K562 (cell line): ENCODE data around the gene LACTB. TPM values are rescaled to one million over a fixed set of nuclear protein-coding genes. Genes with fewer than 3 reads are reported as not detected.

Source experiments
- ARID1B ChIP-seq: fragments of 450-650 bp; IDR thresholded peaks from 2 replicates; pipeline ENCODE4 v1.6.1; 2016; ENCODE audit warnings: antibody characterized with exemption, mild to moderate bottlenecking, inconsistent platforms
- ARID2 ChIP-seq: fragments of 450-650 bp; IDR thresholded peaks from 2 replicates; pipeline ENCODE4 v1.6.1; 2017; ENCODE audit warnings: antibody characterized with exemption, mild to moderate bottlenecking
- ATF7 ChIP-seq: fragments of 450-650 bp; IDR thresholded peaks from 2 replicates; pipeline ENCODE4 v1.7.1; 2014; ENCODE audit warnings: mild to moderate bottlenecking, moderate library complexity
- BCL6 ChIP-seq: fragments of 250-450 bp; sonication (Bioruptor Pico); IDR thresholded peaks from 2 replicates; pipeline ENCODE4 v1.4.0; 2020
- C11orf30 ChIP-seq: fragments of 450-650 bp; IDR thresholded peaks from 2 replicates; pipeline ENCODE4 v1.6.1; 2016; ENCODE audit warnings: low read depth, mild to moderate bottlenecking
- CHD2 ChIP-seq: IDR thresholded peaks from 2 replicates; pipeline ENCODE4 v1.6.1; 2011; ENCODE audit warnings: low read depth, low read length
- E2F3 ChIP-seq: fragments of 250-450 bp; sonication (Bioruptor Pico); IDR thresholded peaks from 2 replicates; pipeline ENCODE4 v1.4.0; 2020; ENCODE audit warnings: mild to moderate bottlenecking
- ERF ChIP-seq: fragments of 450-650 bp; formaldehyde crosslinking; IDR thresholded peaks from 2 replicates; pipeline ENCODE4 v1.4.0; 2020; ENCODE audit warnings: mild to moderate bottlenecking, mixed read lengths
- EZH2 ChIP-seq: IDR thresholded peaks from 2 replicates; pipeline ENCODE4 v1.6.1; 2012; ENCODE audit warnings: low read depth, mild to moderate bottlenecking, inconsistent platforms, low read length, borderline replicate concordance
- HDAC1 ChIP-seq, 2 experiments: fragments of 450-650 bp; IDR thresholded peaks; 2 replicates each; pipeline ENCODE4 v1.6.1; 2016 to 2017; ENCODE audit warnings: inconsistent platforms in 1 of 2, mild to moderate bottlenecking in 1 of 2, moderate library complexity in 1 of 2
- JUN ChIP-seq, 2 experiments: sonication (generic) in 1 of 2; formaldehyde crosslinking in 1 of 2; IDR thresholded peaks; 2 replicates each; pipeline versions ENCODE4 v1.6.1 to v1.8.0; 2012 to 2022; ENCODE audit warnings: borderline replicate concordance in 2 of 2, mild to moderate bottlenecking in 2 of 2, improper control_type of control experiment in 1 of 2, low read depth in 1 of 2, low read length in 1 of 2, missing genetic modification reagents in 1 of 2
- KAT2B ChIP-seq: IDR thresholded peaks from one replicate; pipeline ENCODE4 v1.6.1; 2012; ENCODE audit warnings: low read depth, mild to moderate bottlenecking, control low read depth, inconsistent platforms, low read length, moderate library complexity
- KDM1A ChIP-seq, 2 experiments: fragments of 450-650 bp; IDR thresholded peaks; 2 replicates each; pipeline ENCODE4 v1.6.1; 2016; ENCODE audit warnings: mild to moderate bottlenecking in 2 of 2
- KDM4B ChIP-seq, 2 experiments: fragments of 450-650 bp in 1 of 2; sonication (generic) in 1 of 2; IDR thresholded peaks; 2 replicates each; pipeline ENCODE4 v1.6.1; 2016 to 2017; ENCODE audit warnings: borderline replicate concordance in 2 of 2, antibody characterized with exemption in 1 of 2, low read depth in 1 of 2, mild to moderate bottlenecking in 1 of 2
- MCM2 ChIP-seq: fragments of 450-650 bp; IDR thresholded peaks from 2 replicates; pipeline ENCODE4 v1.6.1; 2017; ENCODE audit warnings: low read depth, mild to moderate bottlenecking
- PTBP1 ChIP-seq: fragments of 200-400 bp; formaldehyde crosslinking; IDR thresholded peaks from 2 replicates; pipeline ENCODE4 v1.6.1; 2017; ENCODE audit warnings: low read depth, low read length
- RBFOX2 ChIP-seq: fragments of 200-400 bp; formaldehyde crosslinking; IDR thresholded peaks from 2 replicates; pipeline ENCODE4 v1.6.1; 2017; ENCODE audit warnings: low read depth, mild to moderate bottlenecking, low read length, moderate library complexity
- SIRT6 ChIP-seq: IDR thresholded peaks from one replicate; pipeline ENCODE4 v1.6.1; 2012; ENCODE audit warnings: low read depth, mild to moderate bottlenecking, control low read depth, inconsistent platforms, low read length, moderate library complexity
- SMAD4 ChIP-seq: fragments of 250-450 bp; sonication (Bioruptor Pico); conservative IDR thresholded peaks from 2 replicates; pipeline ENCODE4 v1.8.0; 2021; ENCODE audit warnings: inconsistent platforms, mild to moderate bottlenecking, moderate library complexity
- SMARCA4 ChIP-seq: fragments of 450-650 bp; IDR thresholded peaks from 2 replicates; pipeline ENCODE4 v1.6.1; 2016
- SRSF9 ChIP-seq: fragments of 200-400 bp; formaldehyde crosslinking; IDR thresholded peaks from 2 replicates; pipeline ENCODE4 v1.6.1; 2017; ENCODE audit warnings: low read depth, low read length, borderline replicate concordance
- TCF7L2 ChIP-seq: fragments of 150-350 bp; IDR thresholded peaks from 2 replicates; pipeline ENCODE4 v1.6.1; 2016; ENCODE audit warnings: low read depth, mild to moderate bottlenecking, low read length, moderate library complexity
- TSC22D4 ChIP-seq: fragments of 450-650 bp; IDR thresholded peaks from 2 replicates; pipeline ENCODE4 v1.6.1; 2016; ENCODE audit warnings: missing genetic modification characterization, missing biosample characterization, control low read depth
- U2AF1 ChIP-seq: fragments of 200-400 bp; formaldehyde crosslinking; optimal IDR thresholded peaks from 2 replicates; pipeline ENCODE3; 2017; ENCODE audit warnings: mild to moderate bottlenecking, low read depth, low read length, moderate library complexity
- ZBTB8A ChIP-seq: fragments of 450-650 bp; IDR thresholded peaks from 2 replicates; pipeline ENCODE4 v1.6.1; 2018; ENCODE audit warnings: mild to moderate bottlenecking, moderate library complexity; ENCODE audit not compliant: partially characterized antibody
- ZNF668 ChIP-seq: fragments of 250-450 bp; sonication (Bioruptor Pico); IDR thresholded peaks from 2 replicates; pipeline ENCODE4 v1.8.0; 2022; ENCODE audit warnings: mild to moderate bottlenecking, inconsistent platforms
- polyA plus RNA-seq, 8 experiments: library from polyadenylated mRNA; depleted of rRNA in 4 of 8; stranded (reverse) in 5 of 8; unstranded in 3 of 8; fragments of >200 nt; fragmentation: Nextera tagmentation in 2 of 8; fragmentation: Illumina TruSeq in 1 of 8; extraction: Ambion mirVana in 2 of 8; extraction: Trizol in 1 of 8; gene quantifications; 2 replicates each; pipeline versions ENCODE4 v1.2.1 to v1.2.3, GENCODE V29; 2011 to 2014; ENCODE audit warnings: inconsistent platforms in 1 of 8, missing spikeins in 1 of 8
- total RNA-seq, 7 experiments: library from RNA; depleted of rRNA in 6 of 7; stranded (reverse); fragments of >200 nt in 6 of 7; fragmentation: Illumina TruSeq in 2 of 7; extraction: Trizol in 2 of 7; gene quantifications; 2 replicates each; pipeline versions ENCODE4 v1.2.1 to v1.2.3, GENCODE V29; 2011 to 2021; ENCODE audit warnings: low replicate concordance in 1 of 7
- TF ChIP-seq, protein P1 (sequence below): IDR thresholded peaks from 2 replicates; pipeline ENCODE4 v1.6.1; 2016; ENCODE audit warnings: missing genetic modification characterization, missing compliant biosample characterization
- TF ChIP-seq, protein P2 (sequence below): fragments of 450-650 bp; formaldehyde crosslinking; IDR thresholded peaks from 2 replicates; pipeline ENCODE4 v1.4.0; 2020; ENCODE audit warnings: mild to moderate bottlenecking, moderate library complexity
- TF ChIP-seq, protein P3 (sequence below): fragments of 250-450 bp; sonication (Bioruptor Pico); IDR thresholded peaks from 2 replicates; pipeline ENCODE4 v1.6.1; 2021; ENCODE audit warnings: mild to moderate bottlenecking

LACTB gene
- total and polyA plus RNA-seq, 9 of the 15 experiments (the other 6 are each of a cell fraction or from before 2014, with no cell fraction given), result 3.1 to 15.5 (median 9.8) TPM

DNA sequence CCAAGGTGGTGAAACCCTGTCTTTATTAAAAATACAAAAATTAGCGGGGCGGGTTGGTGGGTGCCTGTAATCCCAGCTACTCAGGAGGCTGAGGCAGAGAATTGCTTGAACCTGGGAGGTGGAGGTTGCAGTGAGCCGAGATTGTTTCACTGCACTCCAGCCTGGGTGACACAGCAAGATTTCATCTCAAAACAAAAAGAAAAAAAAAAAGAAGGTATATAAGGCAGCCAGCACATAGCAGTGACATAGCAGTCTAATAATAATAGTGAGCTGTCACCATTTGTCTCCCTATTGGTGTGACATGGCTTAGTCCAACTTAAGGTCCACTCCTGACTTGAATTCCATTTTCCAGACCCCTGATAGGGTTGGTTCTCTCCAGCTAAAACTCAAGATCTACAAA is 8.8 kb upstream of the LACTB start (continued):
- TF ChIP-seq ATF7 (peak; percentile 57; the same call in 1 of the 2 replicates), U2AF1 (no peak), JUN (IDR thresholded peaks at IDR 0.05; ENCODE audit: borderline replicate concordance, low read depth, low read length) (no peak), JUN (CRISPR knock-in tag; IDR thresholded peaks at IDR 0.05; ENCODE audit: borderline replicate concordance) (no peak), KDM1A (IDR thresholded peaks at IDR 0.05) (peak; percentile 73 to 77), SMARCA4 (peak; percentile 72; the same call in 1 of the 2 replicates), MCM2 (no peak), SRSF9 (no peak), TCF7L2 (no peak), ZBTB8A (no peak), E2F3 (CRISPR knock-in tag) (no peak), SMAD4 (no peak), BCL6 (no peak), RBFOX2 (no peak), CHD2 (no peak), ARID2 (no peak), KDM4B (IDR thresholded peaks at IDR 0.05; ENCODE audit: borderline replicate concordance in 2 of 2, low read depth in 1 of 2) (no peak), PTBP1 (no peak), TSC22D4 (no peak), HDAC1 (IDR thresholded peaks at IDR 0.05) (peak in 1 of 2 experiments; percentile 58; a peak in 2 of 4 replicates), ARID1B (peak; percentile 62; the same call in 1 of the 2 replicates), ERF (CRISPR knock-in tag) (no peak), SIRT6 (no peak), ZNF668 (no peak), C11orf30 (peak; percentile 93), EZH2 (no peak), KAT2B (no peak)
- TF ChIP-seq, protein P1, sequence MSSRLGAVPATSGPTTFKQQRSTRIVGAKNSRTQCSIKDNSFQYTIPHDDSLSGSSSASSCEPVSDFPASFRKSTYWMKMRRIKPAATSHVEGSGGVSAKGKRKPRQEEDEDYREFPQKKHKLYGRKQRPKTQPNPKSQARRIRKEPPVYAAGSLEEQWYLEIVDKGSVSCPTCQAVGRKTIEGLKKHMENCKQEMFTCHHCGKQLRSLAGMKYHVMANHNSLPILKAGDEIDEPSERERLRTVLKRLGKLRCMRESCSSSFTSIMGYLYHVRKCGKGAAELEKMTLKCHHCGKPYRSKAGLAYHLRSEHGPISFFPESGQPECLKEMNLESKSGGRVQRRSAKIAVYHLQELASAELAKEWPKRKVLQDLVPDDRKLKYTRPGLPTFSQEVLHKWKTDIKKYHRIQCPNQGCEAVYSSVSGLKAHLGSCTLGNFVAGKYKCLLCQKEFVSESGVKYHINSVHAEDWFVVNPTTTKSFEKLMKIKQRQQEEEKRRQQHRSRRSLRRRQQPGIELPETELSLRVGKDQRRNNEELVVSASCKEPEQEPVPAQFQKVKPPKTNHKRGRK (tag), result no peak
- TF ChIP-seq, protein P2, sequence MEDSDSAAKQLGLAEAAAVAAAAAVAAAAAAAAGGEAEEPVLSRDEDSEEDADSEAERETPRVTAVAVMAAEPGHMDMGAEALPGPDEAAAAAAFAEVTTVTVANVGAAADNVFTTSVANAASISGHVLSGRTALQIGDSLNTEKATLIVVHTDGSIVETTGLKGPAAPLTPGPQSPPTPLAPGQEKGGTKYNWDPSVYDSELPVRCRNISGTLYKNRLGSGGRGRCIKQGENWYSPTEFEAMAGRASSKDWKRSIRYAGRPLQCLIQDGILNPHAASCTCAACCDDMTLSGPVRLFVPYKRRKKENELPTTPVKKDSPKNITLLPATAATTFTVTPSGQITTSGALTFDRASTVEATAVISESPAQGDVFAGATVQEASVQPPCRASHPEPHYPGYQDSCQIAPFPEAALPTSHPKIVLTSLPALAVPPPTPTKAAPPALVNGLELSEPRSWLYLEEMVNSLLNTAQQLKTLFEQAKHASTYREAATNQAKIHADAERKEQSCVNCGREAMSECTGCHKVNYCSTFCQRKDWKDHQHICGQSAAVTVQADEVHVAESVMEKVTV, result no peak
- TF ChIP-seq, protein P3, sequence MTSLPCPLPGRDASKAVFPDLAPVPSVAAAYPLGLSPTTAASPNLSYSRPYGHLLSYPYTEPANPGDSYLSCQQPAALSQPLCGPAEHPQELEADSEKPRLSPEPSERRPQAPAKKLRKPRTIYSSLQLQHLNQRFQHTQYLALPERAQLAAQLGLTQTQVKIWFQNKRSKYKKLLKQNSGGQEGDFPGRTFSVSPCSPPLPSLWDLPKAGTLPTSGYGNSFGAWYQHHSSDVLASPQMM (CRISPR knock-in tag), result no peak
